HepG2 (cell line): ENCODE measurements around the gene CHID1. TPM values are rescaled to one million over a fixed set of nuclear protein-coding genes. Genes with fewer than 3 reads are reported as not detected.

Experiments used
- HNRNPLL ChIP-seq: fragments of 200-400 bp; formaldehyde crosslinking; IDR thresholded peaks from 2 replicates; pipeline ENCODE4 v1.6.1; 2017; ENCODE audit warnings: mild to moderate bottlenecking, low read depth, low read length; ENCODE audit not compliant: poor library complexity, severe bottlenecking
- JUN ChIP-seq: sonication (generic); formaldehyde crosslinking; IDR thresholded peaks from 2 replicates; pipeline ENCODE4 v1.4.0; 2020; ENCODE audit warnings: mild to moderate bottlenecking, missing genetic modification reagents
- KAT2B ChIP-seq: fragments of 150-350 bp; IDR thresholded peaks from 2 replicates; pipeline ENCODE4 v1.6.1; 2014; ENCODE audit warnings: low read depth, low read length, borderline replicate concordance
- ZNF547 ChIP-seq: sonication (generic); formaldehyde crosslinking; IDR thresholded peaks from 2 replicates; pipeline ENCODE4 v1.5.1; 2020; ENCODE audit warnings: mild to moderate bottlenecking, missing genetic modification reagents
- polyA plus RNA-seq, 8 experiments: library from polyadenylated mRNA; depleted of rRNA in 3 of 8; stranded (reverse) in 7 of 8; unstranded in 1 of 8; fragments of >200 nt; fragmentation: Illumina TruSeq in 4 of 8; extraction: Trizol in 4 of 8; gene quantifications; 2 replicates each; pipeline versions ENCODE4 v1.2.1 to v1.2.3, GENCODE V29; 2011 to 2016; ENCODE audit warnings: low read depth in 4 of 8, missing spikeins in 1 of 8, mixed read lengths in 1 of 8; ENCODE audit not compliant: insufficient read depth in 1 of 8
- total RNA-seq, 5 experiments: library from RNA; depleted of rRNA; stranded (reverse); fragments of >200 nt; fragmentation: Illumina TruSeq; extraction: Trizol; gene quantifications; 2 replicates each; pipeline ENCODE4 v1.2.3, GENCODE V29; 2016; ENCODE audit warnings: low read depth in 1 of 5
- TF ChIP-seq, protein P1 (sequence below): sonication (generic); formaldehyde crosslinking; conservative IDR thresholded peaks from 2 replicates; pipeline ENCODE4 v1.4.0; 2020; ENCODE audit warnings: mild to moderate bottlenecking, missing genetic modification reagents, moderate library complexity
- TF ChIP-seq, protein P2 (sequence below): fragments of 450-650 bp; IDR thresholded peaks from 2 replicates; pipeline ENCODE4 v1.6.1; 2017; ENCODE audit warnings: mild to moderate bottlenecking
- TF ChIP-seq, protein P3 (sequence below): sonication (generic); formaldehyde crosslinking; IDR thresholded peaks from 2 replicates; pipeline ENCODE4 v1.4.0; 2020; ENCODE audit warnings: missing genetic modification reagents
- TF ChIP-seq, protein P4 (sequence below): sonication (generic); formaldehyde crosslinking; conservative IDR thresholded peaks from 2 replicates; pipeline ENCODE4 v1.4.0; 2020; ENCODE audit warnings: missing genetic modification reagents

CHID1 gene
- total and polyA plus RNA-seq, 2 of the 13 experiments (the other 11 are each of a cell fraction or from before 2014, with no cell fraction given) = 65.1 to 93.6 TPM

DNA sequence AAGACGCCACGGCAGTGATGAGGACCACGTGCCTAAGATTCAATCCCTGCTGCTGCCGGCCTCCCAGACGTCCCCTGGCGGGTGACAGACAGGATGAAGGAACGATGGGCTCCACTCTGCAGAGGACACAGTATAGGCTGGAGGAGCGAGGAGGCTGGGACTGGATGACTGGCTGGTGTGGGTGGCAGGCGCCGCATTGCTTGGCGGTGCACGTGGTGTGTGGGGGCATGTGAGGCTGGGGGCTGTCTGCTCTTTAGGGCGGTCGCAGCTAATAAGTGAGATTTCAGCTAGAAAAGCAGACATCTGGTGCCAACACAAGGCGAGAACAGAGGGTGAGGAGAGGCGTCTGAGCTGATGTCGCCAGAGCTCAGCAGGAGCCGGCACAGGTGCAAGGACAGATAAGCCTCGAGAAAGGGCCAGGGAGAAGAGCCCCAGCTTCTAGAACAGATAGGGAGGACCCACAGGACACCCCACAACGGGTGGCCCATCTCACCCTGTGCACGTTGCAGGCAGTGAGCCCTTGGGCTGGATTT, 34.8 kb downstream of the CHID1 start (continued):
- TF ChIP-seq, protein P1, sequence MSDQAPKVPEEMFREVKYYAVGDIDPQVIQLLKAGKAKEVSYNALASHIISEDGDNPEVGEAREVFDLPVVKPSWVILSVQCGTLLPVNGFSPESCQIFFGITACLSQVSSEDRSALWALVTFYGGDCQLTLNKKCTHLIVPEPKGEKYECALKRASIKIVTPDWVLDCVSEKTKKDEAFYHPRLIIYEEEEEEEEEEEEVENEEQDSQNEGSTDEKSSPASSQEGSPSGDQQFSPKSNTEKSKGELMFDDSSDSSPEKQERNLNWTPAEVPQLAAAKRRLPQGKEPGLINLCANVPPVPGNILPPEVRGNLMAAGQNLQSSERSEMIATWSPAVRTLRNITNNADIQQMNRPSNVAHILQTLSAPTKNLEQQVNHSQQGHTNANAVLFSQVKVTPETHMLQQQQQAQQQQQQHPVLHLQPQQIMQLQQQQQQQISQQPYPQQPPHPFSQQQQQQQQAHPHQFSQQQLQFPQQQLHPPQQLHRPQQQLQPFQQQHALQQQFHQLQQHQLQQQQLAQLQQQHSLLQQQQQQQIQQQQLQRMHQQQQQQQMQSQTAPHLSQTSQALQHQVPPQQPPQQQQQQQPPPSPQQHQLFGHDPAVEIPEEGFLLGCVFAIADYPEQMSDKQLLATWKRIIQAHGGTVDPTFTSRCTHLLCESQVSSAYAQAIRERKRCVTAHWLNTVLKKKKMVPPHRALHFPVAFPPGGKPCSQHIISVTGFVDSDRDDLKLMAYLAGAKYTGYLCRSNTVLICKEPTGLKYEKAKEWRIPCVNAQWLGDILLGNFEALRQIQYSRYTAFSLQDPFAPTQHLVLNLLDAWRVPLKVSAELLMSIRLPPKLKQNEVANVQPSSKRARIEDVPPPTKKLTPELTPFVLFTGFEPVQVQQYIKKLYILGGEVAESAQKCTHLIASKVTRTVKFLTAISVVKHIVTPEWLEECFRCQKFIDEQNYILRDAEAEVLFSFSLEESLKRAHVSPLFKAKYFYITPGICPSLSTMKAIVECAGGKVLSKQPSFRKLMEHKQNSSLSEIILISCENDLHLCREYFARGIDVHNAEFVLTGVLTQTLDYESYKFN = no peak
- TF ChIP-seq ZNF547 (CRISPR knock-in tag) (no peak), HNRNPLL (no peak), JUN (CRISPR knock-in tag) (no peak), KAT2B (no peak)
- TF ChIP-seq, protein P2, sequence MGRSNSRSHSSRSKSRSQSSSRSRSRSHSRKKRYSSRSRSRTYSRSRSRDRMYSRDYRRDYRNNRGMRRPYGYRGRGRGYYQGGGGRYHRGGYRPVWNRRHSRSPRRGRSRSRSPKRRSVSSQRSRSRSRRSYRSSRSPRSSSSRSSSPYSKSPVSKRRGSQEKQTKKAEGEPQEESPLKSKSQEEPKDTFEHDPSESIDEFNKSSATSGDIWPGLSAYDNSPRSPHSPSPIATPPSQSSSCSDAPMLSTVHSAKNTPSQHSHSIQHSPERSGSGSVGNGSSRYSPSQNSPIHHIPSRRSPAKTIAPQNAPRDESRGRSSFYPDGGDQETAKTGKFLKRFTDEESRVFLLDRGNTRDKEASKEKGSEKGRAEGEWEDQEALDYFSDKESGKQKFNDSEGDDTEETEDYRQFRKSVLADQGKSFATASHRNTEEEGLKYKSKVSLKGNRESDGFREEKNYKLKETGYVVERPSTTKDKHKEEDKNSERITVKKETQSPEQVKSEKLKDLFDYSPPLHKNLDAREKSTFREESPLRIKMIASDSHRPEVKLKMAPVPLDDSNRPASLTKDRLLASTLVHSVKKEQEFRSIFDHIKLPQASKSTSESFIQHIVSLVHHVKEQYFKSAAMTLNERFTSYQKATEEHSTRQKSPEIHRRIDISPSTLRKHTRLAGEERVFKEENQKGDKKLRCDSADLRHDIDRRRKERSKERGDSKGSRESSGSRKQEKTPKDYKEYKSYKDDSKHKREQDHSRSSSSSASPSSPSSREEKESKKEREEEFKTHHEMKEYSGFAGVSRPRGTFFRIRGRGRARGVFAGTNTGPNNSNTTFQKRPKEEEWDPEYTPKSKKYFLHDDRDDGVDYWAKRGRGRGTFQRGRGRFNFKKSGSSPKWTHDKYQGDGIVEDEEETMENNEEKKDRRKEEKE = no peak
- TF ChIP-seq, protein P3, sequence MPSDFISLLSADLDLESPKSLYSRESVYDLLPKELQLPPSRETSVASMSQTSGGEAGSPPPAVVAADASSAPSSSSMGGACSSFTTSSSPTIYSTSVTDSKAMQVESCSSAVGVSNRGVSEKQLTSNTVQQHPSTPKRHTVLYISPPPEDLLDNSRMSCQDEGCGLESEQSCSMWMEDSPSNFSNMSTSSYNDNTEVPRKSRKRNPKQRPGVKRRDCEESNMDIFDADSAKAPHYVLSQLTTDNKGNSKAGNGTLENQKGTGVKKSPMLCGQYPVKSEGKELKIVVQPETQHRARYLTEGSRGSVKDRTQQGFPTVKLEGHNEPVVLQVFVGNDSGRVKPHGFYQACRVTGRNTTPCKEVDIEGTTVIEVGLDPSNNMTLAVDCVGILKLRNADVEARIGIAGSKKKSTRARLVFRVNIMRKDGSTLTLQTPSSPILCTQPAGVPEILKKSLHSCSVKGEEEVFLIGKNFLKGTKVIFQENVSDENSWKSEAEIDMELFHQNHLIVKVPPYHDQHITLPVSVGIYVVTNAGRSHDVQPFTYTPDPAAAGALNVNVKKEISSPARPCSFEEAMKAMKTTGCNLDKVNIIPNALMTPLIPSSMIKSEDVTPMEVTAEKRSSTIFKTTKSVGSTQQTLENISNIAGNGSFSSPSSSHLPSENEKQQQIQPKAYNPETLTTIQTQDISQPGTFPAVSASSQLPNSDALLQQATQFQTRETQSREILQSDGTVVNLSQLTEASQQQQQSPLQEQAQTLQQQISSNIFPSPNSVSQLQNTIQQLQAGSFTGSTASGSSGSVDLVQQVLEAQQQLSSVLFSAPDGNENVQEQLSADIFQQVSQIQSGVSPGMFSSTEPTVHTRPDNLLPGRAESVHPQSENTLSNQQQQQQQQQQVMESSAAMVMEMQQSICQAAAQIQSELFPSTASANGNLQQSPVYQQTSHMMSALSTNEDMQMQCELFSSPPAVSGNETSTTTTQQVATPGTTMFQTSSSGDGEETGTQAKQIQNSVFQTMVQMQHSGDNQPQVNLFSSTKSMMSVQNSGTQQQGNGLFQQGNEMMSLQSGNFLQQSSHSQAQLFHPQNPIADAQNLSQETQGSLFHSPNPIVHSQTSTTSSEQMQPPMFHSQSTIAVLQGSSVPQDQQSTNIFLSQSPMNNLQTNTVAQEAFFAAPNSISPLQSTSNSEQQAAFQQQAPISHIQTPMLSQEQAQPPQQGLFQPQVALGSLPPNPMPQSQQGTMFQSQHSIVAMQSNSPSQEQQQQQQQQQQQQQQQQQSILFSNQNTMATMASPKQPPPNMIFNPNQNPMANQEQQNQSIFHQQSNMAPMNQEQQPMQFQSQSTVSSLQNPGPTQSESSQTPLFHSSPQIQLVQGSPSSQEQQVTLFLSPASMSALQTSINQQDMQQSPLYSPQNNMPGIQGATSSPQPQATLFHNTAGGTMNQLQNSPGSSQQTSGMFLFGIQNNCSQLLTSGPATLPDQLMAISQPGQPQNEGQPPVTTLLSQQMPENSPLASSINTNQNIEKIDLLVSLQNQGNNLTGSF (CRISPR knock-in tag) = no peak
- TF ChIP-seq, protein P4, sequence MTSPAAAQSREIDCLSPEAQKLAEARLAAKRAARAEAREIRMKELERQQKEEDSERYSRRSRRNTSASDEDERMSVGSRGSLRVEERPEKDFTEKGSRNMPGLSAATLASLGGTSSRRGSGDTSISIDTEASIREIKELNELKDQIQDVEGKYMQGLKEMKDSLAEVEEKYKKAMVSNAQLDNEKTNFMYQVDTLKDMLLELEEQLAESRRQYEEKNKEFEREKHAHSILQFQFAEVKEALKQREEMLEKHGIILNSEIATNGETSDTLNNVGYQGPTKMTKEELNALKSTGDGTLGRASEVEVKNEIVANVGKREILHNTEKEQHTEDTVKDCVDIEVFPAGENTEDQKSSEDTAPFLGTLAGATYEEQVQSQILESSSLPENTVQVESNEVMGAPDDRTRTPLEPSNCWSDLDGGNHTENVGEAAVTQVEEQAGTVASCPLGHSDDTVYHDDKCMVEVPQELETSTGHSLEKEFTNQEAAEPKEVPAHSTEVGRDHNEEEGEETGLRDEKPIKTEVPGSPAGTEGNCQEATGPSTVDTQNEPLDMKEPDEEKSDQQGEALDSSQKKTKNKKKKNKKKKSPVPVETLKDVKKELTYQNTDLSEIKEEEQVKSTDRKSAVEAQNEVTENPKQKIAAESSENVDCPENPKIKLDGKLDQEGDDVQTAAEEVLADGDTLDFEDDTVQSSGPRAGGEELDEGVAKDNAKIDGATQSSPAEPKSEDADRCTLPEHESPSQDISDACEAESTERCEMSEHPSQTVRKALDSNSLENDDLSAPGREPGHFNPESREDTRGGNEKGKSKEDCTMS (CRISPR knock-in tag) = no peak
